Muscle layer of colon (tissue), 2 donors: Measurements from ENCODE around the gene SLC17A7.

ENCODE experiments used
- H3K27ac ChIP-seq: one replicate; pipeline ENCODE4 v1.7.0; 2013; ENCODE audit warnings: low read depth, mild to moderate bottlenecking, low read length, moderate library complexity
- H3K27me3 ChIP-seq, 2 donors: one replicate each; pipeline ENCODE4 v1.7.0; 2013; ENCODE audit warnings: low read length in 2 of 2, mild to moderate bottlenecking in 2 of 2; ENCODE audit not compliant: insufficient read depth in 2 of 2, control insufficient read depth in 1 of 2
- H3K36me3 ChIP-seq: one replicate; pipeline ENCODE4 v1.7.0; 2013; ENCODE audit warnings: mild to moderate bottlenecking, low read length; ENCODE audit not compliant: insufficient read depth
- H3K4me1 ChIP-seq: one replicate; pipeline ENCODE4 v1.7.0; 2013; ENCODE audit warnings: mild to moderate bottlenecking, low read length; ENCODE audit not compliant: insufficient read depth
- H3K4me3 ChIP-seq, 2 donors: one replicate each; pipeline ENCODE4 v1.7.0; 2013; ENCODE audit warnings: low read length in 2 of 2, low read depth in 1 of 2, mild to moderate bottlenecking in 1 of 2, moderate library complexity in 1 of 2
- H3K9ac ChIP-seq: one replicate; pipeline ENCODE4 v1.7.0; 2013; ENCODE audit warnings: low read length
- H3K9me3 ChIP-seq: one replicate; pipeline ENCODE4 v1.7.0; 2013; ENCODE audit warnings: mild to moderate bottlenecking, low read length
- donor health status: abdominal sarcoma.
- donor health status: Adenocarcinoma of cecum.

The SLC17A7 gene

DNA sequence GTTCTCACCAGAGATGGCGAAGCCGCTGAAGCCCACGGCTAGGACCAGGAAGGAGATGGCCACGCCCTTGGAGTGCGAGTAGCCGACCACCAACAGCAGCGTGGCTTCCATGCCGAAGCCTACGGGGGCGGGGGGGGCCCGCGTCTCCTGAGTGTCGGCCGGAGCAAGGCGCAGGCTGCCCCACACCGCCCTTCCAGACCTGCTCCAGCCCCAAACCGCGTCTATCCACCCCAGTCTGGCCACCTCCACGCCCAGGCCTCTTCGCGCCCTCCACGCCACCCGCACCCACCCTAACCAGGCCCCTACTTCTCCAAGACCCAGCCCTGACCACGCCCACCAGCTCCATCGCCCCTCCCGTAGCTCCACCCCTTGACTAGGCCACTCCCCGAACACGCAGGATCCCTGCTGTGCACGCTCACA, 10.0 kb downstream of the SLC17A7 start:
- Histone ChIP-seq H3K4me3 (no peak overlapping the region), H3K36me3 (no peaks in the 10 kb centered on the region), H3K27ac (no peak overlapping the region), H3K4me1 (peaks cover 8% of the 10 kb centered on the region), H3K9ac (no peak overlapping the region), H3K9me3 (no peaks in the 10 kb centered on the region), H3K27me3 (peaks cover 53 to 95% of the 10 kb centered on the region in 2 donors)

- no peak overlapping the region for H3K4me3 ChIP-seq
- H3K27me3 ChIP-seq: peaks cover 55 to 95% of the 10 kb centered on the region in 2 donors
- H3K9me3 ChIP-seq: no peaks in the 10 kb centered on the region
- peaks cover 8% of the 10 kb centered on the region for H3K4me1 ChIP-seq
- no peak overlapping the region for H3K27ac ChIP-seq
- no peak overlapping the region for H3K9ac ChIP-seq
- no peaks in the 10 kb centered on the region for H3K36me3 ChIP-seq
Observed at GRCh38 chr19:49430678-49431329, 10.5 kb downstream of the SLC17A7 start.

GRCh38 chr19:49430172-49430677, 11.1 kb downstream of the SLC17A7 start:
- Histone ChIP-seq H3K4me3 (no peak overlapping the region), H3K9ac (no peak overlapping the region), H3K36me3 (no peaks in the 10 kb centered on the region), H3K4me1 (peaks cover 8% of the 10 kb centered on the region), H3K27ac (no peak overlapping the region), H3K9me3 (no peaks in the 10 kb centered on the region), H3K27me3 (peaks cover 59 to 95% of the 10 kb centered on the region in 2 donors)

DNA sequence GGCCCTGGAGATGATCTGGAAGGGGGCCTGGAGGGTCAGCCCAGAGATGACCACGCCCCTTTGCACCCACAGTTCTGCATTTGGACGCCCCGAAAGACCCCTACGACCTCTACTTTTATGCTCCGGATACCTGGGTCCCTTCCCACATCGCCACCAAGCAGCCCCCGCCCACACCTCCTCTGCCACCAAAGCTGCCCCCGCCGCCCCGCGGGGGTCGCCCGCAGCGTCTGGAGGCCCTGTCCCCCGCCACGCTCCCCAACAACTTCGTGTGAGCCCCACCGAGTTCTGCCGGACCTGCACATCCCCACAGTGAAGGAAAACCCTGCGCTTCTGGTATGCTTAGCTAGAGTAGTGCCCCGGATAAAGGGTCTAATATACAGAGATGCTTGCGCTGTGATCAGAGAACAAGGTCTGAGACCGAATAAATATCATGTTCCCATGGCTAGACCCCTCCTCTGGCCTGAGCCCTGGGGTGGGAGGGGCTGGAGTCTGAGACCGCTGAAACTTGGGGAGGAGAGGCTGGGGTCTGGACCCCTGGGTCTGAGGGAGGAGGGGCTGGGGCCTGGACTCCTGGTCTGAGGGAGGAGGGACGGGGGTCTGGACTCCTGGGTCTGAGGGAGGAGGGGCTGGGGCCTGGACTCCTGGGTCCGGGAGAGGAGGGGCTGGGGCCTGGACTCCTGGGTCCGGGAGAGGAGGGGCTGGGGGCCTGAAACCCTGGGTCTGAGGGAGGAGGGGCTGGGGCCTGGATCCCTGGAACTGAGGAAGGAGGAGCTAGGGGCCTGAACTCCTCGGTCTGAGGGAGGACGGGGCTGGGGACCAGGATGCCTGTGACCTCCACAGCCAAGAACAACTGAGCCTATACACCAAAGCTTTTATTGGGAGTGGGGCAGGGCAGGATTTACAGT, 12.5 kb downstream of the SLC17A7 start:
- Histone ChIP-seq H3K36me3 (no peaks in the 10 kb centered on the region), H3K9ac (no peak overlapping the region), H3K27me3 (peaks cover 48 to 95% of the 10 kb centered on the region in 2 donors), H3K4me1 (peaks cover 8% of the 10 kb centered on the region), H3K27ac (no peak overlapping the region), H3K4me3 (no peak overlapping the region), H3K9me3 (no peaks in the 10 kb centered on the region)

DNA sequence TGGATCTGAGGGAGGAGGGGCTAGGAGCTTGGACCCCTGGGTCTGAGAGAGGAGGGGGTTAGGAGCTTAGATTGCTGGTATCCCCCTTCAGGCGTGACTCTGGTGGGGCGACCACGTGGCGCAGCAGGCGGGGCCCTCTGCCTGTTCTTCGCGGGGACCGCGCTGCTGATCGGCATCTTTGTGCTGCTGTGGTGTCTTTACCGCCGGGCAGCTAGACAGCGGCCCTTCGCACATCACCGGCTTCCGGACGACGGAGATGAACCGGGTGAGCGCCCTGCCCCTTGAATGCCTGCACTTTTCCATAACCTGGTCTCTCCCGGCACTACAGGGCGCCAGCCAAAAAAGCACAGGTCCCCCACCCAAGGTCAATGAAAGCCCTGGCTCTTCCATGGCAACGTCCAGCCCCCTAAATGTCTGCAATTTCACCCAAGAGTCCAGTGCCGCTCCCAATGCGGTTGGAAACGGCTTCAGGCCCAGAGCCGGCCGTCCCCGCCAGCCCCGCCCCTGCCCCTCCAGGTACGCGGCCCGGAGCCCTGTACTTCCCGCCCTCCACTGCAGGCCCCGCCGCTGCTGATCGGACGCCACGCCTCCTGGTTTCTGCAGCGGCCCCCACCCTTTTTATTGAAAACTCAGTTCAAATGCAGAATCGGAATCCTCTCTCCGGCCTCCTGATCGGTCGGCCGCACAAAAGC, 13.3 kb downstream of the SLC17A7 start:
- Histone ChIP-seq H3K27ac (no peak overlapping the region), H3K27me3 (peaks cover 47 to 95% of the 10 kb centered on the region in 2 donors), H3K4me3 (no peak overlapping the region), H3K9ac (no peak overlapping the region), H3K9me3 (no peaks in the 10 kb centered on the region), H3K36me3 (no peaks in the 10 kb centered on the region), H3K4me1 (peaks cover 9% of the 10 kb centered on the region)

DNA sequence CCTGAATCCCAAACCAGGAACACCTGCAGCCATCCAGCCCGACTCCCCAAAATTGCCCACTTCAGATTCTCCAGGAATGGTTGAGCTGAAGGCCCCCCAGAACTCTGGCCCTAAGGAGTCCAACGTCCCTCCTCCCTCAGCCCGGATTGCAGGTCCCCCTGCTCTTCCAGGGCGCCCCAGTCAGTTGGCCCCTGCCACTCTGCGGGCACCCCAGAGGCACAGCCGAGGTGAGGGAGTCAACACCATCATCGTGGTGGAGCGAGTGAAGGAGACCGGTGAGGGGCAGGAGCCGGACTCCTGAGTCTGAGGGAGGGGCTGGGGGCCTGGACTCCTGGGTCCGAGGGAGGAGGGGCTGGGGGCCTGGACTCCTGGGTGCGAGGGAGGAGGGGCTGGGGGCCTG, 14.0 kb downstream of the SLC17A7 start:
- no peaks in the 10 kb centered on the region for H3K36me3 ChIP-seq
- H3K9me3 ChIP-seq: no peaks in the 10 kb centered on the region
- no peak overlapping the region for H3K9ac ChIP-seq
- H3K4me1 ChIP-seq: peaks cover 14% of the 10 kb centered on the region
- H3K27ac ChIP-seq: no peak overlapping the region
- peaks cover 54 to 95% of the 10 kb centered on the region in 2 donors for H3K27me3 ChIP-seq
- no peak overlapping the region for H3K4me3 ChIP-seq

- H3K9ac ChIP-seq: no peak overlapping the region
- H3K4me3 ChIP-seq: no peak overlapping the region
- peaks cover 59 to 93% of the 10 kb centered on the region in 2 donors for H3K27me3 ChIP-seq
- H3K36me3 ChIP-seq: no peaks in the 10 kb centered on the region
- peaks cover 19% of the 10 kb centered on the region for H3K4me1 ChIP-seq
- H3K9me3 ChIP-seq: no peaks in the 10 kb centered on the region
- no peak overlapping the region for H3K27ac ChIP-seq
Observed at GRCh38 chr19:49425922-49426592, 15.3 kb downstream of the SLC17A7 start.

DNA sequence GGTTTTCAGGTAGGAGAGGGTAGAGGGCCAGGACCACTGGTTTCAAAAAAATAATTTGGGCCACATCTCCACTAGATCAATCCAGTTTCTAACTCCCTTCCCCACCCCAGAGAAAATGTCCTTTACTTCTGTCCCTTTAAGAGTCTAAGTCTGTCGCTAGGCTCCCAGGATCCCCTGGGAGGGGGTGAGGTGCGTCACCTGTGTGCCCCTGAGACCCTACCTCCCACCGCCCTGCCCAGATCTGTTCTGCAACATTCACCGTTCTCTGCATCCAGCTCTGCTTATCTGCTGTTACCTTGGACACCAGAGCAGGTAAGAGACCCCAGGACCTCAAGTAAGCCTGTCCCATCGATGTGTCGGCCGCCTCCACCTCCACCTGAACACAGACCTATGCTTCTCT, 16.1 kb downstream of the SLC17A7 start, which contains the start of gene GFY:
TSS of gene GFY (plus strand) at position 211 of the 400 bp plus-strand sequence. CDS start 1,043 bp downstream, outside the sequence.
- no peak within 1 kb of the TSS for H3K27ac ChIP-seq
- no peaks in the 10 kb centered on the region for H3K9me3 ChIP-seq
- H3K36me3 ChIP-seq: no peaks in the 10 kb centered on the region
- peaks cover 67 to 92% of the 10 kb centered on the region in 2 donors for H3K27me3 ChIP-seq
- no peak within 1 kb of the TSS for H3K9ac ChIP-seq
- H3K4me1 ChIP-seq: peaks cover 19% of the 10 kb centered on the region
- H3K4me3 ChIP-seq: no peak within 1 kb of the TSS

DNA sequence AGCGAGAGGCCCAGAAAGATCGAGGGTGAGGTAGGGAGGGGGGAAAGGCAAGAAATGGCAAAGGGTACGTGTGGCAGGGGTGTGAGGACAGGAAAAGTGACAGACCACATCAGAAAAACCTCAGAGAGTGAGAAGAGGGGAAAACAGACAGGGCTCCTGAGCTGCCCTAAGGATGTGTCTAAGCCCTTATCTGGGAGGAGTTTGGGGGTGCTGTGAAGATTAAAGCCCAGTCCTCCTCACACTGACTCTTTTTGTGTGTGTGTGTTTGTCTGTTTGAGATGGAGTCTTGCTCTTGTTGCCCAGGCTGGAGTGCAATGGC, 17.4 kb downstream of the SLC17A7 start:
- H3K36me3 ChIP-seq: no peaks in the 10 kb centered on the region
- H3K27me3 ChIP-seq: peaks cover 74 to 97% of the 10 kb centered on the region in 2 donors
- H3K27ac ChIP-seq: no peak overlapping the region
- no peak overlapping the region for H3K9ac ChIP-seq
- H3K4me1 ChIP-seq: peaks cover 19% of the 10 kb centered on the region
- no peak overlapping the region for H3K4me3 ChIP-seq
- no peaks in the 10 kb centered on the region for H3K9me3 ChIP-seq

DNA sequence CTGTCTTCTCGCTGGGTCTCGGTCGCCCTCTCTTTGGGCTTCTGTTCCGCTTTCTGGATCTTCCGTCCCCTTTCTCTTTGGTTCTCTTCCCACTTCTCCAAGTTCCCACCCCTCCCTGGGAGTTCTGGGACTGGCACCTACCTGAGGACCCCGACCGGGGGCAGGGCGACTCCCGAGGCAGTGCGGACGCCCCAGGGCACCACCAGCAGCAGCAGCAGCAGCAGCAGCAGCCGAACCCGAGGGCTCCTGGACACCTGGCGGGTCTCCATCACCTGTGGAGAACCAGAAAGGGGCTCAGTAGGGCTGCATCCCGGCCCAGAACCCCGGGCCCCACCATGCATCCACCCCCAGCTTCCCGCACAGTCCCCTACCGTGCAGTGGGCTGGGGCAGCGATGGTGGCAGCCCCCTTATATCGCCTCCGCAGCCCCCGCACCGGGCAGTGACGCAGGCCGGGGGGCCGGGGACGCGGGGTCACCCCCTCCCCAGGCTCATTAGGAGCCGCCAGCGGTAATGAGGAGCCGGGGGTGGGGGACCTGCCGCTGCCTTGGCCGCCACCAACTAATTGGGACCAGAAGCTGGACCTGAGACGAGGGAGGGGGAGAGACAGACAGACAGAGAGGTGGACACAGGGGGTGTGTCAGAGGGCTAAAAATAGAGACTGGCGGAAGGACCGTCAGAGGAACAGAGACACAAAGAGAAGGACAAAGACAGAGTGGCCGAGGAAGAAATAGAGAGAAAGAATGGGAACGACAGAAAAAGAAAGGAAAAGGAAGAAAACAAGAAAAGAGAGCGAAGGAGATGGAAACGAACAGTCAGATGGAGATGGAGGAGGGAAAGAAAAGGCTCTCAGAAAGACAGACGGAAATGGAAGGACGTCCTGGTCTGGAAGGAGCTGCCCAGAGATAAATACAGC, 18.0 kb downstream of the SLC17A7 start, which contains the start of gene PTH2:
TSS of gene PTH2 (minus strand) at position 371 of the 914 bp plus-strand sequence. CDS start at position 269, 102 bp downstream.
- Histone ChIP-seq H3K9ac (no peak within 1 kb of the TSS), H3K4me3 (no peak within 1 kb of the TSS), H3K9me3 (no peaks in the 10 kb centered on the region), H3K27me3 (peaks cover 74 to 93% of the 10 kb centered on the region in 2 donors), H3K36me3 (no peaks in the 10 kb centered on the region), H3K27ac (no peak within 1 kb of the TSS), H3K4me1 (peaks cover 16% of the 10 kb centered on the region)
